CMK (cell line): ENCODE results near the gene UBE2G1.

Experiments
- DNase-seq: peaks from one replicate; pipeline ENCODE4 v3.0.0-alpha.2; 2010; ENCODE audit warnings: low read depth

The UBE2G1 gene

DNA sequence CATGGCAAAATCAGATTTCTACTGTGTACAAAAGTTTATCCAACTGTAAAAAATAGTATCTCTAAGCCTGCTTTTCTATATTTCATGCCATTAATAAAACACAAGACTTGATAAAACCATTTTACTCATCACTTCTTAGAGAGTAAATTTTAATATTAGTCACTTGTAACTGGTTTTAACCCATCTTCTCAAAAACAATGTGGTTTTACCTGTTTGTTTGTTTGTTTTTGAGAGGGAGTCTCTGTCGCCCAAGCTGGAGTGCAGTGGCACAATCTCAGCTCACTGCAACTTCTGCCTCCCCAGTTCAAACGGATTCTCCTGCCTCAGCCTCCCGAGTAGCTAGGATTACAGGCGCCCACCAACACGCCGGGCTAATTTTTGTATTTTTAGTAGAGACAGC lies 32.1 kb downstream of the UBE2G1 start:
- no peak for DNase-seq

DNA sequence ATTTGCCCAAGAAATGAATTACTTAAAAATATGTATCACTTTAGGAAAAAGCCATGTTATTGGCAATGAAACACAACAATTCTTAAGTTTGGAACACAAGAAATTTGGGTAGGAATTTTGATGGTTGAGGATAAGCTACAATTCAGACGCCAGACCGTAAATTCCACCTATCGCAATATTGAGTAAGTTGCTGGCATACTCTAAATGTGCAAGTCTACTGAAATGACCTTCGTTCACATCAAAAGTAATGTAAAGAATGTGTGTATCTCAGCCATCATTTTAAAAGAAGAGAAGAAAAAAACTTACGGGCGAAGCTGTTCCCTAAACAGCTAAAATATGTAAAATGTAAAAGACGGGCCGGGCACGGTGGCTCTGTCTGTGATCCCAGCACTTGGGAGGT lies 33.4 kb downstream of the UBE2G1 start:
- DNase-seq, result no peak

DNA sequence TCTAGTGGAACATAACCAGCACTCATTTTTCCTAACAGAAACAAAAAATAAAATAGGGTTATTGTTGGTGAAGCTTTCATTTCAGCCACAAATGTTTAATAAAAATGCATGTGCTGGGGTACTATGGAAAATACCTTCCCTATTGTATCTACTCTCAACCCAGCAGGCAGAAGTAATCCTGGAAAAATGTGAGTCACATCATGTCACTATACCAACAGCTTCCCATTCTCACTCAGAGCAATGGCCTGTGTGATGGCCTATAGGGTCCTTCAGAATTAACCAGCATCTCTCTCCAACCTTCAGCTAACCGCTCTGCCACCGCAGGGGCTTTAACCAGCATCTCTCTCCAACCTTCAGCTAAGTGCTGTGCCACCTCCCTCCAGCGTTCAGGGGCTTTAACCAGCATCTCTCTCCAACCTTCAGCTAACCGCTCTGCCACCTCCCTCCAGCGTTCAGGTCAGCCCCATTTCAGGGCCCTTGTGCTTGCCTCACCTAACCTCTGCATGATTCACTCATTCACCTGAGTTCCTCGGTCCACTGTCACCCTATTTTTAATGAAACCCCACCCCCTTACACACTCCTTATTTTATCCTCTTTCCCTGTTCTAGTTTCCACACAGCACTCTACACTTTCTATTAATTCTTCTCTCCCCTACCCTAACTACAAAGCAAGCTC lies 34.0 kb downstream of the UBE2G1 start:
- no peak for DNase-seq

DNA sequence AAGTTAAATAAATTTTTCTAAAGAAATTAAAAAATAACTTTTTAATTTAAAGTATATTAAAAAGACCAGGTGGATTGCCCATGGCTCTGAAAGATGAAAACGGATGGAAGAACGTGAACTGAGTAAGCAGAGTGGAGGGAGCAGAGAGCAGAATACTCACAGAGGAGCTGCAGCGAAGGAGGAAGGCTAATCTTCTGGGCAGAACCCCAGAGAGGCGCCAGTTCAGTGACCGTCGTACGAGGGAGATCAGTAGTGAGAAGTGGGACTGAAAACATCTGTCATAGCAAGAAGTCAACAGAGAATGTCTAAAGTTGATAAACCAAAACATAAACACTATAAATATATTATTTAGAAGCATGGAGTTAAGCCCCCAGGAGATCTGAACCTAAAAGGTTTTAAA lies 34.9 kb downstream of the UBE2G1 start:
- no peak for DNase-seq

DNA sequence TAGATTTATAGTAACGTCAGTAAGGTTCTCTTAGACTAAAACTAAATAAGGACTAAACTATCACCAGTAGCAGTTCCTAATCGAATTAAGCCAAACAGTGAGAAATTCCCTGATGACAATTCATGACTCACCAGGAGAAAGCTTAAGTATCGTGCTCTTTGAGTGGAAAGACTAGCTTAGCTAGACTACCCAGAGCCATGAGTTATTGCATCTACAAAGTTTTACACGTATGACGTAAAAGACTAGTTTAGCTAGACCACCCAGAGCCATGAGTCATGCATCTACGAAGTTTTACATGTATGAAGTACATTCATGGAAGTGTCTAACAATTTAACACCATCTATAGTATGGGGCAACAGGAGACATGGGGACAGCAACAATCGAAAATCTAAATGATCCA lies 36.6 kb downstream of the UBE2G1 start:
- DNase-seq, result no peak

DNA sequence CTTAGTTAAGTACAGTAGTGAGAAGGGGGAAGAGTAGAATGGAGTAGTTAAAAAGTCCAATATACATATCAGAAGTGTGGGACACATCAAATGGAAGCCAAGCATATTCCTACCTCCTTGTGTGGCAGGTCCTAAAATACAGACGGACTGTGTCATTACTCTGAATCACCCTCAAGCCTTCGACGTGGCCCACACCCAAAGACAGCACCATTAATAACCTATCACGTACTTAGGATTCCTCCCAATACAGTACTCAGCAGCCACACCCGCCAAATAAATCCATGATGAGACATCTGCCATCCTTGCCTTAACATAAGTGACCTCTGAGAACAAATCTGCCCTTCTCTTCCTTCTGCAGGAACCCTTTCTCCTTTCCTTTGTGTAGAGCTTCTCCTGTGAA lies 38.9 kb downstream of the UBE2G1 start:
- no peak for DNase-seq

DNA sequence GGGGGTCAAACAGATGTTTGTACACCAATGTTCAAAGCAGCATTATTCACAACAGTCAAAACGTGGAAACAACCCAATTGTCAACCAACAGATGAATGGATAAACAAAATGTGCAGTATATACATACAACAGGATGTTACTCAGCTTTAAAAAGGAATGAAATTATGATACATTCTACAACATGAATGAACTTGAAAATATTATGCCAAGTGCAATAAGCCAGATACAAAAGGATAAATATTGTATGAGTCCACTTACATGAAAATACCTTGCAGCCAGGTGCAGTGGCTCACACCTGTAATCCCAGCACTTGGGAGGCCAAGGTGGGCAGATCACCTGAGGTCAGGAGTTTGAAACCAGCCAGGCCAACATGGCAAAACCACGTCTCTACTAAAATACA lies 39.9 kb downstream of the UBE2G1 start:
- DNase-seq, result no peak

DNA sequence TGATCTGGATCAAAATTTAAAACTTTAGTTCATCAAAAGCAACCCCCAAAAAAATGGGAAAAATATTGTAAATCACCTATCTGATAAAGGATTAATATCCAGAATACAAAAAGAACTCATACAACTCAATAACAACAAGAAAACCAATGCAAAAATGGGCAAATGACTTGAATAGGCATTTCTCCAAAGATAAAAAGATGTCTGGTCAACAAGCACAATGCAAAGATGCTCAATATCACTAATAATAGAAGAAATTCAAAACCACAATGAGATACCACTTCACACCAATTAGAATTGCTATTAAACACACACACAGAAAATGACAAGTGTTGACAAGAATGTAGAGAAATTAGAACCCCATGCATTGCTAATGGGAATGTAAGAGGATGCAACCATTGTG lies 40.4 kb downstream of the UBE2G1 start:
- no peak for DNase-seq

DNA sequence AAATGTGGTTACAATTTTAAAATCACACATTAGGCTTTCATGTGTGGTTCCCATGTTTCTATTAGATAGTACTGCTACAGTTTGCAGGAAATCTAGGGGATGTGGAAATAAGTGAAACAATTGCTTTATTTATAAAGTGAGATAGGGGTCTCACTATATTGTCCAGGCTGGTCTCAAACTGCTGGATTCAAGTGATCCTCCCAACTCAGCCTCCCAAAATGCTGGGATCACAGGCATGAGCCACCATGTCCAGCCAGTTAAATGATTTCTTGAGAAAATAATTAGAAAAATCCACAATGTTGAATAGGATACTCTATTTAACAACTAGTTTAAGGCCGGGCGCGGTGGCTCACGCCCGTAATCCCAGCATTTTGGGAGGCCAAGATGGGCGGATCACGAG lies 42.0 kb downstream of the UBE2G1 start:
- no peak for DNase-seq

DNA sequence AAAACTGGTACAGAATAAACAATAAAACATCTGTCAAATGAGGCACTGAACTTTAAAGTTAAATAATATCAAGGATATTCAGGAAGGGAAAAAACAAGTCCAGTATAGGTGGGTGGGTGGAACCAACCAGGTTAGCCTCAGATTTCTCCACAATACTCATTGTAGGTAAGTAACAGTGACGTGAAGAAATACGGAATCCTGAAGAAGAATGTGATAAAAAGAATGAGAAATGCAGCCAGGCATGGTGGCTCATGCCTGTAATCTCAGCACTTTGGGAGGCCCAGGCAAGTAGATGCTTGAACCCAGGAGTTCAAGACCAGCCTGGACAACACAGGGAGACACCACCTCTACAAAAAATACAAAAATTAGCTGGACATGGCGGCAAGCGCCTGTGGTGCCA lies 47.3 kb downstream of the UBE2G1 start:
- no peak for DNase-seq

DNA sequence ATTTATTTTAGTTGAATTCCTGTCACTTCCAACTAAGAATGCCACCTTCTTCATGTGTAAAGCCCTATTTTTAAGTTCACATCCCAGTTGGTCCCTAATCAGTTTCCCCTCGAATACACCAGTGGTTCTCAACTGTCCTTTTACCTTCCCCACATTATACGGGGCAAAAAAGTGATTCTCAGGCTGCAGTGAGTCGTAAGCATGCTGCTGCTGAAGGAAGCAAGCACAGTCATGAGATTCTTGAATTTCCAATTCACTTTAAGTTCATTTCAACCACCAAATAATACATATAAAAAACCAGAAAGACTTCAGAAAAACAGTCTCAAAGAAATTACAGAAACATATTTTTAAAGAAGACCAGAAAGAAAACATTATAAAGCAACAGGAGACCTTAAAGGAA lies 47.9 kb downstream of the UBE2G1 start:
- no peak for DNase-seq

DNA sequence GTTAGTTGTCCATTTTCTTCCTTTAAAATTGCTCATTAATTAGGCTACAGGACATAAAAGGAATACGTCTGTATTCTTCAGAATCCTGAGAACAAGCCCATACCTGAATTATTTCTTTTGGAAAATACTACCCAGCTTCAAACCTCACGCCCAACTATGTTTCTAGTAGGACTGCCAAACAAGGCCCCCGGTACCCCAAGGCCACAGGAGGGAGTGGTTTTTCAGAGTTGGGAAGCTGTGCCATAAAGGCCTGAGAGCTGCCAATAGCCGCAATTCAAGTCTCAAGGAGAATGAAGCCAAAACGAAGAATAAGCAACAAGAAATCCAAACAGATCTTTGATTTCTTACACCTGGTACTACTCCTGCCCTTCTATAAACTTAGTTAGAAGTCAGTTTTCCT lies 48.3 kb downstream of the UBE2G1 start:
- no peak for DNase-seq

DNA sequence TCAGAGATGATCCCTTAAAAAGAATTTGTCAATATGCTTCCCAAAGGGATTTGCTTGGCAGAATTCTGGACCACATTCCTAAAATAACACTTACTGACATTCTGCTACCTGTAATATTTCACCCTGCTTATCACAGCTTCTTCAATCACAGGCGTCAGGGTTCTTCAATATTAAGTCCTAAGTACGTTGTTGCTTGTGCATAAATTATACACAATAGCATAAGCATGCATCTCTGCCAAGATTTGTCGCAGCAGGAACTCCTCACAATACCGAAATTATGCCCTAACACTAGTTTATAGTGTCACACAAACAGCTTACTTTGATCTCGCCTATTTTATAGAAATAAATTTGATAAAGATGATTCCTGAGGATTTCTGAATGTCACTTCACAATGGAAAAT lies 48.9 kb downstream of the UBE2G1 start:
- no peak for DNase-seq

DNA sequence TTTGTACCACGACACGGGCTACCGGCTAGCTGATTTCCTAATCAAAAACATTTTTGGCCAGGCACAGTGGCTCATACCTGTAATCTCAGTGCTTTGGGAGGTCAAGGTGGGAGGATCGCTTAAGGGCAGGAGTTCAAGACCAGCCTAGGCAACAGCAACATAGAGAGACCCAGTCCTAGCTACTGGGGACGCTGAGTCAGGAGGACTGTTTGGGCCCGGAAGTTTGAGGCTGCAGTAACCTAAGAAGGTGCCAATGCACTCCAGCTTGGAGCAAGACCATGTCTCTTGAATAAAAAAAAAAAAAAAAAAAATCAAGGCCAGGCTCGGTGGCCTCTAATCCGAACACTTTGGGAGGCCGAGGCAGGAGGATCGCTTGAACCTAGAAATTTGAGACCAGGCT lies 49.8 kb downstream of the UBE2G1 start:
- DNase-seq, result no peak

DNA sequence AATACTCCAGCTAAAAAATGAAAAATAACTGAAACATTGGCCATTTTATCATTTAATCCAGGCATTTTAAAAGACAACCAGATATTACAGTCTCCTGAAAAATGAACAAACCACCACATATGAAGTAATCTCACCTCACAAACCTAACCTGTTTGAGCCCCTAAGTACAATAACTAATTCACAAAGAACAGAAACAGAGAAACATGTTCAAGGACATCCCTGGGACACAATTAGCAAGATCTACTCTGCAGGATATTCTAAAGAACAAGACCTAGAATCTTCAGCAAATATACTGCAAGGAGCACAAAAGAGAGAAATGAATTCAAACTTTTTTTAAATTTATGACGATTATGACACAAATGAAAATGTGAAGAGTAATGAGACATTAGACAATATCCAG lies 51.9 kb downstream of the UBE2G1 start:
- no peak for DNase-seq

DNA sequence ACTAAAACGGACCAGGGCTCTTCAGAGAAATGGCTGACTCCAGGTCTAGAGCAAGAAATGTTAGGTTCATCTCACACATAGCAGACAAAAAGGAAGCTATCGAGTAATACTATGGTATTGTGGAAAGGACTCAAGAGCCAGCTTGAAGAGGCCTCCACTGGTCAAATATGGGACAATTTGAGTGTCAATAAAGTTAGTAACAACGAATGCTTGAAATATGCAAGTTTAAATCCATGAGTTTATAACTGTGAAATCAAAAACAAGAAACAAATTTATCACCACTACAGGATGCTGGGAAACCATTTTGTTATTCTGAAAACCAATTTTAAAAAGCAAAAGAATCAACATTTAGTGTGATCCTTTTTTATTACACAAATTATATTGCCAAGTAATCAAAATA lies 52.3 kb downstream of the UBE2G1 start:
- no peak for DNase-seq

DNA sequence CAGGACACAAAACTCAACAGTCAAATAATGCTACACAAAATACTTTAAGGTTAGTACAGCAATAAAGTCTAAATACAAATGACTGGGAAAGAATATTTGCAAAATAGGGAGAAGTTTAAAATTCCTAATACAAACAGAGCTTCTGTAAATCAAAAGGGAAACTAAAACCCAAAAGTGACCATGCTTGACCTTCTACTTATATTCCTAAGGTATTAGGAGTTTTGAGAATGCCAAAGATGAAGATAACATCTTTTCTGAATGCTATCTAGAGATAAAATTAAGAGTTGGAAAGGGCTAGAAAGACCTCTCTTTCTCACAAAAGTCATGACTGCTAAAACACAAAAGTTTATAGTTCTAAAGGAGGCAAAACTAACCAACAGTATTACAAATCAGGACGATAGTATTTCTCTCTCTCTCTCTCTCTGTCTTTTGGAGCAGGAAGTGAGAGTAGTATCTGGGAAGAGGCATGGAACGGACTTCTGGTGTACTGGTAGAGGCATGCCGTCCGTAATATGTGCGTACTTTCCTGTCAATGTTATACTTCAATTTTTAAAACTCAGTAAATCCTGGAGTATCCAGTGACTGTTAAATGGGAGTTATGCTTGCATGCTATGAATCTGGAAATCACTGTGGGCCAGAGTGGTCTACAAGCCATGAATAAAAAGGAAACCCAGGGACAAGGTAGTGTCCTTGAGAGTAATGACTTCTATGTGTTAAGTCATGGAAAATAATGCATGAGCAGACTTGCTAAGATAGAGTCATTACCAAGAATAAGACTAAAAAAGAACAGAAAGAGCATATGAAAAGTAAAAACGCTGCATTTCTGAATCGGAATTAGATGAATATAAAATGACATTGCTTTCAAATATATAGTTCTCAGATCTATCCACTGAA lies 53.0 kb downstream of the UBE2G1 start:
- no peak for DNase-seq

DNA sequence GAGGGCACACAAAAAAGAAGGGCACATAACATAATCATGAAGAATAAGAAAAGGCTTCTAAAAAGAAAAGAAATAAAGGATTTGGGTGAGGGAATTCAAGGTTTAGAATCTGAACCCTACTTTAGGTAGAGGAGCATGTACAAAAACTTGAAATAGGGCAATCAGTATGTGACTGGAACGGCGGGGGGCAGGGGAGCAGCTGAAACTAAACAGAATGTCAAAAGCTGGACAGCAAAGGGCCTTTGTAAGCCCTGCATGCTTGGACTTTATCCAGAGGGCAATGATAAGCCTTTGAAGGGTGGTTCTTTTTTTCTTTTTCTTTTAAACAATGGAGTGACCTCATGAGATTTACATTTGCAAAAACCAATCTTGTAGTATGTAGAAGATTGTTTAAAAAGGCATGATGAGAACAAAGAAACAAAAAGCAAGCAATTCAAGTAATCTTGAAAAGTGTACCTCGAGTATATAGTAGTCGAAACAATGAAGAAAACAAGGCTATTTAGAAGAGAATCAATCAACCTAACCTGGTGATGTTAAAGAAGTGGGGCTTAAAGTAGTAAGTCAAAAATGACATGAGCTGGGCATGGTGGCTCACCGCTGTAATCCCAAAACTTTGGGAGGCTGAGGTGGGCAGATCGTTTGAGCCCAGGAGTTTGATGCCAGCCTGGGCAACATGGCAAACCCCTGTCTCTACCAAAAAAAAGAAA lies 56.0 kb downstream of the UBE2G1 start:
- no peak for DNase-seq

DNA sequence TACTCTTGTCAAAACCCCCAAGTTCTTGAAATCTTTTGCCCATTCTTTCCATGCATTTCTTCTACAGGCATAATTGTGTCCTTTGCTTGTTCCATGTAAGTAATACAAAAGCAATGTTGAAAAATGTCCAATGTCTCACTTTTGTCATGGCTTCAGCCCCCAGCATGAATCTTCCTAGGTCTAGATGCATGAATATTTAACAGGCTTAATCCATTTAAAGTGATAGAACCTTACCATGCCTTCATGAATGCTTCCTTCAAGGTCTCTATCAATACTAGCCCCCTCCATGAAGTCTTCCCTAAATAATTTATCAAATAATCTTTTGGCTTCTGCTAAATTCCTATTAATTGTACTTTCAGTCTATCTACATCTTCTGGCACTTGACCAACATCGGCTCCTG lies 56.6 kb downstream of the UBE2G1 start:
- DNase-seq, result no peak

DNA sequence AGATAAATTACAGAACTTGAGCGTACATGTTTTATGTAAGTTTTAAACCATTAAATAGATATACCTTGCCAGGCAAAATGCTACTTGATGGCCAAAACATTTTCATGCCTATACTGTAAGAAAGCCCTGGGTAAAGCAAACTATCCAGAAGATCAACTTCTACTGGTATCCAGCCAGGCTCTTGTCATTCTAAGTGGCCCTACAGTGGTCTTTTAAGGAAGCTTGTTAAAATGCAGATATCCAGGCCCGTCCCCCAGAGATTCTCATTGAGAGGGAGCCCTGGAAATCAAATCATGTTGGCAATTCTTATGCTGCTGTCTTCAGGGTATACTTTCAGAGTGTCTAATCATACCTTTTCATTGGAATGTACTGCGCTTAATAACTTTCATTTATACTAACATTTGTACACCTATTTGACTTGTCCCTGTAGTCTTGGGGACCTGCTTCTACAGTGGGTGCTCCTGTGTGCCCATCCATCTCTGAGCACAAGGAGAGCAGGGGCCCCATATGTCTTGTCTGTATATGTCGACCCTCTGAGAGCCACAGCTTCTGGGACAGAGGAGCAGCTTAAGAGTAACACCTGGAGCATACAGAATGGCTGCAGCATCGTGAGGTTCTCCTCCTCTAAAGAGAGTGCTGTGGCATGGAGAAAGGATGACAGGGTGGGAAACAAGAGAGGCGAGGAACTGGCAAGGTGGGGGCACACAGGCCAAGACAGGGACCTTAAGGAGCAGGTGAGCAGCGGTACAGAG lies 59.1 kb downstream of the UBE2G1 start:
- DNase-seq, result no peak

DNA sequence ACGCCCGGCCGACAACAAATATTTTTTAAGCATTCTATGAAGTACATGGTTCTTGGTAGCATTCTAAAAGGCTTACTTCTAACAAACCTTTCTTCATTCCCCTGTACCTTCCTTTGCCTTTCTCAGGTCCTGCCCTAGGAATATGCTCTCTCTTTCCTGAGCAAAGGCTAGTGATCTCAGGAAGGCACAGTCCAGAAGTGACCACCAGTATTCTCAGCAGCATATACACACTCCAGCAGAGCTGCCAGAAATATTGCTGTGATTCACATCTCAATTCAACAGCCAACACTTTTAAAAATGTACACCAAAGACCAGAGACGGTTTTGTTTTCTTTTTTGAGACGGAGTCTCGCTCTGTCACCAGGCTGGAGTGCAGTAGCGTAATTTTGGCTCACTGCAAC lies 61.3 kb downstream of the UBE2G1 start:
- no peak for DNase-seq

DNA sequence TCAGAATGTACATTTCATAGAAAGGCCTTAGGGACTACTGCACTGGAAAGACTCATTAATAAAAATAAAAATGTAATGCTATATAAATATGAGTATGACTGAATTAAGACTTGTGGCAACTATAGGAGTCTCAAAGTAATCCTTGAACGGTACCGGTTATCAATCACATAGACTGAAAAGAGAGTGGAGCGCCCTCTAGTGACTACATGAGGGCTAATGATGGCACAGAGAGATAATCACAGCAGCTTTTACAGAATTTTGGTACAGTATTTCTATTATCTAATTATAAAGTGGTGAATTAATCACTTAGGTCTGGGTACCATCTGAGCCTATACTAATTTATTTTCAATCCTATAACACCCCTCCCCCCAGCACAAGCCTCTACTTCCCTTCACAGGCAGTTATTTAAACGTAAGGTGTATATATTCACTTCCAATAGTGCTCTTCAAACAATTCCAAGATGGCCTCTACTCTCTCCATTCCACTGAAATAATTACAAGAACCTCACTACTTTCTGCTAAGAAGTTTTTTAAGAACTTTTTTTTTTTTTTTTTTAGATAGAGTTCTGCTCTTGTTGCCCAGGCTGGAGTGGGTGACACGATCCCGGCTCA lies 62.0 kb downstream of the UBE2G1 start:
- peak; percentile 8 for DNase-seq
